Progenitor cell of endocrine pancreas (in vitro differentiated cells): ENCODE measurements around the gene GFRA1. TPM values are rescaled to one million over a fixed set of nuclear protein-coding genes. Genes with fewer than 3 reads are reported as not detected.

Experiments
- DNase-seq: peaks from one replicate; pipeline ENCODE4 v3.0.0; 2021; ENCODE audit warnings: low spot score; ENCODE audit not compliant: unreplicated experiment
- H3K27ac Mint-ChIP-seq: 2 replicates; pipeline ENCODE4 v1.8.0; 2021; ENCODE audit warnings: mild to moderate bottlenecking, moderate library complexity, mixed read lengths
- H3K27me3 Mint-ChIP-seq: 2 replicates; pipeline ENCODE4 v1.8.0; 2021; ENCODE audit warnings: mixed read lengths
- H3K36me3 Mint-ChIP-seq: 2 replicates; pipeline ENCODE4 v1.8.0; 2022; ENCODE audit warnings: mixed read lengths; ENCODE audit not compliant: insufficient read depth
- H3K4me1 Mint-ChIP-seq: 2 replicates; pipeline ENCODE4 v1.8.0; 2021; ENCODE audit warnings: low read depth, mixed read lengths
- H3K4me3 Mint-ChIP-seq: 2 replicates; pipeline ENCODE4 v1.8.0; 2021; ENCODE audit warnings: low read depth, mild to moderate bottlenecking, moderate library complexity, mixed read lengths
- H3K9me3 Mint-ChIP-seq: 2 replicates; pipeline ENCODE4 v1.8.0; 2021; ENCODE audit warnings: low read depth, mixed read lengths
- CTCF ChIP-seq: fragments of 200-600 bp; sonication (generic); IDR thresholded peaks from one replicate; pipeline ENCODE4 v1.5.0; 2021; ENCODE audit warnings: antibody characterized with exemption, mild to moderate bottlenecking; ENCODE audit not compliant: unreplicated experiment
- total RNA-seq: library from RNA; stranded (reverse); gene quantifications from 2 replicates; pipeline ENCODE4 v1.2.1, GENCODE V29; 2021

Gene GFRA1
- total RNA-seq, 1 donor from 2014 or later = 8.7 TPM

GRCh38 chr10:116281775-116282174, 8.8 kb upstream of the GFRA1 start:
- Mint-ChIP-seq H3K27ac (no peak overlapping the region), H3K36me3 (no peaks in the 10 kb centered on the region)
- TF ChIP-seq CTCF = no peak

GRCh38 chr10:116278846-116279245, 5.8 kb upstream of the GFRA1 start:
- peaks cover 8% of the 10 kb centered on the region for H3K4me1 Mint-ChIP-seq
- DNase-seq = no peak
- H3K27ac Mint-ChIP-seq = no peak overlapping the region
- H3K4me3 Mint-ChIP-seq = no peak overlapping the region
- TF ChIP-seq CTCF = no peak
- H3K9me3 Mint-ChIP-seq = no peaks in the 10 kb centered on the region
- H3K36me3 Mint-ChIP-seq = no peaks in the 10 kb centered on the region
- H3K27me3 Mint-ChIP-seq = peaks cover 27% of the 10 kb centered on the region

More at GRCh38 chr10:116281775-116282174, 8.8 kb upstream of the GFRA1 start:
- Mint-ChIP-seq H3K9me3 (no peaks in the 10 kb centered on the region), H3K27me3 (peaks cover 11% of the 10 kb centered on the region), H3K4me1 (peaks cover 2% of the 10 kb centered on the region), H3K4me3 (no peak overlapping the region)
- no peak for DNase-seq

- DNase-seq = no peak
- H3K4me1 Mint-ChIP-seq = peaks cover 11% of the 10 kb centered on the region
- no peaks in the 10 kb centered on the region for H3K36me3 Mint-ChIP-seq
- peaks cover 31% of the 10 kb centered on the region for H3K27me3 Mint-ChIP-seq
- H3K4me3 Mint-ChIP-seq = no peak overlapping the region
- no peaks in the 10 kb centered on the region for H3K9me3 Mint-ChIP-seq
- TF ChIP-seq CTCF = no peak
- no peak overlapping the region for H3K27ac Mint-ChIP-seq
These were observed 4.0 kb upstream of the GFRA1 start for GRCh38 chr10:116276981-116277380.

GRCh38 chr10:116274064-116274904, 1.3 kb upstream of the GFRA1 start:
- H3K9me3 Mint-ChIP-seq = no peaks in the 10 kb centered on the region
- TF ChIP-seq CTCF = peak; percentile 38
- DNase-seq = peak; percentile 14
- H3K4me3 Mint-ChIP-seq = peak overlapping the region; percentile 79
- H3K27ac Mint-ChIP-seq = peak overlapping the region; percentile 58
- no peaks in the 10 kb centered on the region for H3K36me3 Mint-ChIP-seq
- peaks cover 52% of the 10 kb centered on the region for H3K27me3 Mint-ChIP-seq
- peaks cover 11% of the 10 kb centered on the region for H3K4me1 Mint-ChIP-seq

- H3K4me3 Mint-ChIP-seq = peak overlapping the region; percentile 79
- peaks cover 58% of the 10 kb centered on the region for H3K27me3 Mint-ChIP-seq
- no peak for TF ChIP-seq CTCF
- no peaks in the 10 kb centered on the region for H3K36me3 Mint-ChIP-seq
- H3K27ac Mint-ChIP-seq = no peak overlapping the region
- H3K9me3 Mint-ChIP-seq = no peaks in the 10 kb centered on the region
- no peak for DNase-seq
- peaks cover 11% of the 10 kb centered on the region for H3K4me1 Mint-ChIP-seq
These were observed 1.2 kb downstream of the GFRA1 start for GRCh38 chr10:116271593-116272439.
